GM12878 (cell line): ENCODE measurements around the gene GSKIP.

ENCODE experiments used
- IKZF1 ChIP-seq: fragments of 450-650 bp; conservative IDR thresholded peaks from 2 replicates; pipeline ENCODE4 v1.6.1; 2017; ENCODE audit warnings: antibody characterized with exemption, mild to moderate bottlenecking
- NFYA ChIP-seq: IDR thresholded peaks from 2 replicates; pipeline ENCODE4 v1.6.1; 2011; ENCODE audit warnings: low read depth, mild to moderate bottlenecking, low read length, improper control_type of control experiment, borderline replicate concordance
- POLR2AphosphoS2 ChIP-seq: IDR thresholded peaks from 2 replicates; pipeline ENCODE4 v1.6.1; 2011; ENCODE audit warnings: low read depth, mild to moderate bottlenecking, low read length, improper control_type of control experiment, moderate library complexity
- POLR2AphosphoS5 ChIP-seq: IDR thresholded peaks from 2 replicates; pipeline ENCODE4 v1.6.1; 2011; ENCODE audit warnings: mild to moderate bottlenecking, low read length, inconsistent platforms
- TF ChIP-seq, protein P1 (sequence below), 3 experiments: IDR thresholded peaks in 2 of 3; conservative IDR thresholded peaks in 1 of 3; 2 replicates each; pipeline ENCODE4 v1.5.1; 2011; ENCODE audit warnings: low read depth in 3 of 3, low read length in 3 of 3, mild to moderate bottlenecking in 3 of 3, control low read depth in 2 of 3, moderate library complexity in 2 of 3, inconsistent platforms in 1 of 3, mixed read lengths in 1 of 3; ENCODE audit not compliant: control insufficient read depth in 2 of 3, insufficient read depth in 1 of 3; ENCODE audit errors: extremely low read depth in 1 of 3
- TF ChIP-seq, protein P2 (sequence below): fragments of 450-650 bp; IDR thresholded peaks from 2 replicates; pipeline ENCODE4 v1.6.1; 2018; ENCODE audit warnings: borderline replicate concordance, mild to moderate bottlenecking; ENCODE audit not compliant: partially characterized antibody

DNA sequence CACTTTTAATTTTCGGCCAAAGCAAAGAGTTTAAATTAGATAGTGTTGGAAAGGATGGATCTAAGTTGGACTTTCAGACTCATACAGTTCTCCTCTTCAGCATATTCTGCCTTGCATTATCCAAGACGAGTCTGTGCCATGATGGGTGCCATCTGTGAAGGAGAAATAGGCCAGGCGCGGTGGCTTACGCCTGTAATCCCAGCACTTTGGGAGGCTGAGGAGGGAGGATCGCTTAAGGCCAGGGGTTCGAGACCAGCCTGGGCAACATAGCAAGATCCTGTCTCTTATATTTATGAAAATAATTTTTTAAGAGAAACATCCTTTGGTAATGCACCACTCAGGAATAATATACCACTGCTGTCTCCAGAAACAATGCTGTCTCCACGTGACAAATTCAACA, 35.1 kb downstream of the GSKIP start:
- no peak for TF ChIP-seq POLR2AphosphoS5
- TF ChIP-seq IKZF1 = no peak
- TF ChIP-seq, protein P1, sequence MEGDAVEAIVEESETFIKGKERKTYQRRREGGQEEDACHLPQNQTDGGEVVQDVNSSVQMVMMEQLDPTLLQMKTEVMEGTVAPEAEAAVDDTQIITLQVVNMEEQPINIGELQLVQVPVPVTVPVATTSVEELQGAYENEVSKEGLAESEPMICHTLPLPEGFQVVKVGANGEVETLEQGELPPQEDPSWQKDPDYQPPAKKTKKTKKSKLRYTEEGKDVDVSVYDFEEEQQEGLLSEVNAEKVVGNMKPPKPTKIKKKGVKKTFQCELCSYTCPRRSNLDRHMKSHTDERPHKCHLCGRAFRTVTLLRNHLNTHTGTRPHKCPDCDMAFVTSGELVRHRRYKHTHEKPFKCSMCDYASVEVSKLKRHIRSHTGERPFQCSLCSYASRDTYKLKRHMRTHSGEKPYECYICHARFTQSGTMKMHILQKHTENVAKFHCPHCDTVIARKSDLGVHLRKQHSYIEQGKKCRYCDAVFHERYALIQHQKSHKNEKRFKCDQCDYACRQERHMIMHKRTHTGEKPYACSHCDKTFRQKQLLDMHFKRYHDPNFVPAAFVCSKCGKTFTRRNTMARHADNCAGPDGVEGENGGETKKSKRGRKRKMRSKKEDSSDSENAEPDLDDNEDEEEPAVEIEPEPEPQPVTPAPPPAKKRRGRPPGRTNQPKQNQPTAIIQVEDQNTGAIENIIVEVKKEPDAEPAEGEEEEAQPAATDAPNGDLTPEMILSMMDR (IDR thresholded peaks at IDR 0.05 in 2 of 3, conservative IDR thresholded peaks at IDR 0.05 in 1 of 3; ENCODE audit: control insufficient read depth in 2 of 3, extremely low read depth in 1 of 3, insufficient read depth in 1 of 3, low read depth in 3 of 3, low read length in 3 of 3) = no peak
- TF ChIP-seq POLR2AphosphoS2 = no peak
- TF ChIP-seq NFYA = no peak
- TF ChIP-seq, protein P2, sequence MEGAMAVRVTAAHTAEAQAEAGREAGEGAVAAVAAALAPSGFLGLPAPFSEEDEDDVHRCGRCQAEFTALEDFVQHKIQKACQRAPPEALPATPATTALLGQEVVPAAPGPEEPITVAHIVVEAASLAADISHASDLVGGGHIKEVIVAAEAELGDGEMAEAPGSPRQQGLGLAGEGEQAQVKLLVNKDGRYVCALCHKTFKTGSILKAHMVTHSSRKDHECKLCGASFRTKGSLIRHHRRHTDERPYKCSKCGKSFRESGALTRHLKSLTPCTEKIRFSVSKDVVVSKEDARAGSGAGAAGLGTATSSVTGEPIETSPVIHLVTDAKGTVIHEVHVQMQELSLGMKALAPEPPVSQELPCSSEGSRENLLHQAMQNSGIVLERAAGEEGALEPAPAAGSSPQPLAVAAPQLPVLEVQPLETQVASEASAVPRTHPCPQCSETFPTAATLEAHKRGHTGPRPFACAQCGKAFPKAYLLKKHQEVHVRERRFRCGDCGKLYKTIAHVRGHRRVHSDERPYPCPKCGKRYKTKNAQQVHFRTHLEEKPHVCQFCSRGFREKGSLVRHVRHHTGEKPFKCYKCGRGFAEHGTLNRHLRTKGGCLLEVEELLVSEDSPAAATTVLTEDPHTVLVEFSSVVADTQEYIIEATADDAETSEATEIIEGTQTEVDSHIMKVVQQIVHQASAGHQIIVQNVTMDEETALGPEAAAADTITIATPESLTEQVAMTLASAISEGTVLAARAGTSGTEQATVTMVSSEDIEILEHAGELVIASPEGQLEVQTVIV = no peak
